Fibroblast of skin of back (primary cell): ENCODE data around the gene LINGO3.
"Not testable (repeated sequence)": the region's sequence is repeated elsewhere in the genome, so short reads cannot be mapped to it uniquely, and the experiment has no call there.

Source experiments
- DNase-seq: peaks from one replicate; pipeline ENCODE4 v3.0.0-alpha.2; 2013

LINGO3 gene

DNA sequence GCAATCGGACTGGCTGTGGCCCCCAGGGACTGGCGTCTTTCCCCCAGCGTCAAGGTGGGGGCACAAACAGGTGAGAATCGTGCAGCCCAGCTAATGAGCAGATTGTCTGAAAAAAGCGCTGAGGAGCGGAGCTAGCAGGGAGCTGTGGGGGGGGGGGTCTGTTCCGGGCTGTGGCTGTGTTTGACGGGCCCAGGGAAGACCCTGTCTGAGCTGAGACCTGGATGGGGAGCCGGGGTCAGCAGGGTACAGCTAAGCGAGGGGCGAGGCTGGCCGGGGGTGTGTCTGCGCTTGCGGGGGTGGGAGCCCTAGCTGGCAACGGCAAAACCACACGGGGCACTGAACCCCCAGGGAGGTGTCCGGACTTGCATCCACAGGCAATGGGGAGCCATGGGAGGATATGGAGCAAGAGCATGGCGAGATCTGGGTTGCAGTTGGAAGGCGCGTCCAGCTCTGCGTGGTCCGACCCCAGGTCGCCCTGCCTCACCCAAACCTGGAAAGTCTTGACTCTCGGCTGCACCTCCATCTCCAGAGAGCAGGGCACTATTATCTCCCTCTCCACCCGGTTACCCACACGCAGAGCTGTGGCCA lies 4.6 kb downstream of the LINGO3 start:
- no peak for DNase-seq

DNA sequence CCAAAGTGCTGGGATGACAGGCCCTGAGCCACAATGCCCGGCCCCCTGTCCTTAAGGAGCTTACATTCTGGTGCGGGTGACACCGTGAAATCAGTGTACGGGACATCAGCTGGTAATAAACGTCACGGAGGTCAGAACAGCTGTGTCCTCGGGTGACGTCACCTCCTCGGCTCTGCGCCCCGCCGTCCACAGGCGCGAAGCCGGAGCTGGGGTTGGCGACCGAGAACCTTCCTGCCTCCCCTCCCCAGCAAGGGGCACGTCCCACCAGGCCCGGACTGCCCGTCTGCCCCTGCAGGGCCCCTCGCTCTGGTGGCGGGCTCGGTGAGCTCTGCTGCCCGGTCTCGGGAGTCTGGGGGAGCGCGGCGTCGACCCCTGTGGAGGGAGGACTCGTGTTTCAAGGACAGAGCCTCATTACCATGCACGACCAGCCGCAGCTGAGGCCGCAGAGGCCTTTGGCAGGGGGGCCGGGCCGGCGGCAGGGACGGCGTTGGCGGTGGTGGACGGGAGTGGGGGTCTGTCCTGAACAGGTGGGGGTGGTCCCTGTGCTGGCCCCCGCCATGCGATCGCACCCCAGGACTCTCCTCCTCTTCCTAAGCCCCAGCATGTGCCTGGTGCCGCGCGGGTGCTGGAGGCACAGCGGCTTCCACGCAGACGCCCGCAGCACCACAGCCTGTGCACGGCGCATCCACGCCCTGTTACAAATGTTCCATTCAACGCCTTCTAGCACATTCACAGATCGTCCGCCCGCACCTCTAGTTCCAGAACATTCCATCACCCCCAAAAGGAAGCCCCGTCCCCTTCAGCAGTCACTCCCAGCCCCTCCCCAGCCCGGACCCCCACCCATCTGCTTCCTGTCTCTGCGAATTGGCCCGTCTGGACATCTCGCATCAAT lies 5.4 kb downstream of the LINGO3 start:
- DNase-seq, result peak; percentile 28

DNA sequence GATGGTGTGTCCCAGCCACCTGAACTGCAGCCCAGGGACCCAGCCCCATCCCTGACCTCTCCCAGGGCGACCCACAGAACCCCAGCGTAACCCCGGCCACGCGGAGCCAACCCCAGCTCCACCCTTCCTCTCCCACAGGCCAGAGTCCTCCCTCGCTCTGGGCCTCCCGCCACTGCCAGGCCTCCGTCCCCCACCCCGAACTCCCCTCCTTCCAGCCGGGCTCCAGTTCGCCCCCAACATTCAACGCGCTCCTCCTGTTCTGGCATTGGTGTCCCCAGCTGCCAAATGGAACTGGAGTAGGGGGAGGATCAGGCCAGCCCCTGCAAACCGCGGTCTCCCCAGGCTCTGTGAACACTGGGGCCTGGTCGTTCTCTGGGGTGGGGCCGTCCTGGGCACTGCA lies 7.4 kb downstream of the LINGO3 start:
- DNase-seq, result no peak

DNA sequence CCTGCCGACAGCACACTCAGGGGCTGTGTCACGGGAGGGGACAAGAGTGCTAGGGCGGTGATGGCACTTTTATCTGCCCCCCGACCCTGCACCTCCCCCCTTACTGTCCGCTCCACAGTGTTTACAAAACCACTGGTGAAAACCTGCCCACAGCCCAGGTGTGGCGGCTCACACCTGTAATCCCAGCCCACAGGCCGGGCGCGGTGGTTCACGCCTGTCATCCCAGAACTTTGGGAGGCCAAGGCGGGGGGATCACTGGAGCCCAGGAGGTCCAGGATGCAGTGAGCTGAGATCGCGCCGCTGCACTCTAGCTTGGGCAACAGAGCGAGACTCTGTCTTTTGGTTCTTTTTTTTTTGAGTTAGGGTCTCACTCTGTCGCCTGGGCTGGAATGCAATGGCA lies 11.8 kb downstream of the LINGO3 start:
- DNase-seq, result no peak

DNA sequence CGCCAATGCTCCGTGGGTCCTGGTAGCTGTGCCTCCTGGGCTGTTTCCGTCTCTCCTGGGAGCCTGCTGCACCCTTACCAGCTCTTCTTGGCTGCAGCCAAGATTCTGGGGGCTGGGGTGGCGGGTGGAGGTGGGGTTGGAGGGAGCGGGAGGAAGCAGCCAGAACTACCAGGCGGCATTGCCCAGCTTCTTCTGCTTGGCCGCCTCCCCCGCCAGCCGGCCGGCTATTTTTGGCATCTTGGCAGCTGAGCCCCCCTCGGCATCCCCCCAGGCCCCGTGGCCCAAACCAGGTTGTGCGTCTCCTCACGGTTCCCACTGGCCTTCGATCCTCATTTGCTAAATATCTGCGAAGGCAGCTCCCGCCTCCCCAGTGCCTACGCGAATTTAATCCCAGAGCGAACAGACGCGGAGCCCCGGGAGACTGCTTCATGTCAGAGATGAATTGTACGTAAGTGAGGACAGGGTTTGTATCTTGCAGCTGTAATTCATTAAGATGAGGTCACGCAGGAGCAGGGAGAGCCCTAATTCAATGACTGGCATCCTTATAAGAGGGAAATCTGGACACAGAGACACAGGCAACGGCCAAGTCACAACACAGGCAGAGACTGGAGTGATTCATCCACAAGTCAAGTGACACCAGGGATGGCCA lies 13.1 kb downstream of the LINGO3 start:
- DNase-seq, result peak; percentile 78

DNA sequence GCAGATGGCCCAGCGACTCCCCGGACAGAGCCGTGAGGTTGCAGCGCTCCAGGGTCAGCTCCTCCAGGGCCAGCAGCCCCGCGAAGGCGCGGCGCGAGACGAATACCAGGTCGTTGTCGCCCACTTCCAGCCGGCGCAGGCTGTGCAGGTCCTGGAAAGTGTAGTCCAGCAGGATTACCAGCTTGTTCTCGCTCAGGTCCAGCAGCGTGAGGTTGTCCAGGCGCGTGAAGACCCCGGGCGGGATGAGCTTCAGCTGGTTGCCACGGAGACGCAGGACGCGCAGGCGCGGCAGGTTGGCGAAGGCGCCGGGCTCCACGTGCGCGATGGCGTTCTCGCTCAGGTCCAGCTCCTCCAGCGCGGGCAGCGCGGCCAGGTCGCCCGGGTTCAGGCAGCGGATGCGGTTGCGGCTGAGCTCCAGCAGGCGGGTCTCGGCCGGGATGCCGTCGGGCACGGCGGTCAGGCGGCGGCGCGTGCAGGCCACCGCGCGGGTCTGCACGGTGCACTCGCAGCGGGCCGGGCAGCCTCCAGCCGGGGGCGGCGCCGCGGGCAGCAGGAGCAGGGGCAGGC lies 16.7 kb downstream of the LINGO3 start:
- no peak for DNase-seq

DNA sequence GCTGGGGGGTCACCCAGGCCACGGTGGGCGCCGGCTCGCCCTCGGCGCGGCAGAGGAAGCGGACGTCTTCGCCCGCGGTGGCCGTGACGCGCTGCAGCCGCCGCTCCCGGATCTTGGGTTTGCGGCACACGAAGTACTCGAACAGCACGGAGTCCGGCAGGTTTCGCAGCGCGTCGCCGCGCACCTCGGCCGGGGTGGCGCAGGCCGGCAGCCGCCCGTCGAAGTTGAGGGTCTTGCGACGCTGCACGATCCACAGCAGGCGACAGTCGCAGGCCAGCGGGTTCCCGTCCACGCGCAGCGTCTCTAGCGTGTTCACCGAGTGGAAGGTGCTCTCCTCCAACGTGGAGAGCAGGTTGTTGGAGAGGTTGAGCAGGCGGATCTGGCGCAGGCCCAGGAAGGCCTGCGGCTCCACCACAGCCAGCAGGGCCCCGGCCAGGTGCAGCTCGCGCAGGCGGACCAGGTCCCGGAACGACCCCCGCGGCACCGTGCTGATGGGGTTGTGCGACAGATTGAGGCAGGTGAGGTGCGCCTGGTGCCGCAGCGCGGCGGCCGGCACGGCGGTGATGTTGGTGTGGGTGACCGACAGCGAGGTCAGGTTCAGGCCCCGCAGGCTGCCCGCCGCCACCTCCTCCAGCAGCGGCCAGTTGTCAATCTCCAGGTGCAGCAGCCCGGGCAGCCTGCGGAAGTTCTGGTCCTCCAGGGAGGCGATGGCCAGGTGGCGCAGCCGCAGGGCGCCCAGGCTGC lies 17.3 kb downstream of the LINGO3 start:
- DNase-seq, result no peak

DNA sequence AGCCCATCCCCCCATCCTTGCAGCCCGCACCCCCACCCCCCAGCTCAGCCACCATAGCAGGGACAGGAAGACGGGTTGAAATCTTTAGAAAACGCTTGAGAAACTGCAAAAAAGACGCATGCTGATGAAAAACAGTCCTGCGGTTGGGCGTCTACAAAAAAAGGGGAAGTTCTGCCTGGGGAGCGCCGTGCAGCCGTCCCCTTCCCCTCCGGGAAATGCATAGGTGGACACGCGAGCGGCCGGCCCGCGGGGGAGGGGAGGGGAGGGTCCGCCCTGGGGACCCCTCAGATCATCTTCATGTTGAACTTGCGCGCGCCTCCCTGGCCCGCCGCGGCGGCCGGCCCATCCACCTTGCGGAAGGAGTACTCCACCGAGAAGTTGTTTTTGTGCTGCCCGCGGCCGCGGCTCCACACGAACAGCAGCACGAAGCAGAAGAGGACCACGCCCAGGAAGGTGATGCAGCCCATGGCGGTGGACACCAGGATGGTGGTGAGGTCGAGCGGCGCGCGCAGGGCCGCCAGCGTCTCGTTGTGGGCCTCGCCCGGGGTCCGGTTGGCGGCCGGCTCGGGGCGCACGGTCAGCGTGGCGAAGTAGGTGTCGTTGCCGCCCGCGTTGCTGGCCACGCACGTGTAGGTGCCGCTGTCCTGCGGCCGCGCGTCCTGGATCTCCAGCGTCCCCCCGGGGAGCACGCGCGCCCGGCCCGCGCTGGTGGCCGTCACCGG lies 18.1 kb downstream of the LINGO3 start:
- no peak for DNase-seq

DNA sequence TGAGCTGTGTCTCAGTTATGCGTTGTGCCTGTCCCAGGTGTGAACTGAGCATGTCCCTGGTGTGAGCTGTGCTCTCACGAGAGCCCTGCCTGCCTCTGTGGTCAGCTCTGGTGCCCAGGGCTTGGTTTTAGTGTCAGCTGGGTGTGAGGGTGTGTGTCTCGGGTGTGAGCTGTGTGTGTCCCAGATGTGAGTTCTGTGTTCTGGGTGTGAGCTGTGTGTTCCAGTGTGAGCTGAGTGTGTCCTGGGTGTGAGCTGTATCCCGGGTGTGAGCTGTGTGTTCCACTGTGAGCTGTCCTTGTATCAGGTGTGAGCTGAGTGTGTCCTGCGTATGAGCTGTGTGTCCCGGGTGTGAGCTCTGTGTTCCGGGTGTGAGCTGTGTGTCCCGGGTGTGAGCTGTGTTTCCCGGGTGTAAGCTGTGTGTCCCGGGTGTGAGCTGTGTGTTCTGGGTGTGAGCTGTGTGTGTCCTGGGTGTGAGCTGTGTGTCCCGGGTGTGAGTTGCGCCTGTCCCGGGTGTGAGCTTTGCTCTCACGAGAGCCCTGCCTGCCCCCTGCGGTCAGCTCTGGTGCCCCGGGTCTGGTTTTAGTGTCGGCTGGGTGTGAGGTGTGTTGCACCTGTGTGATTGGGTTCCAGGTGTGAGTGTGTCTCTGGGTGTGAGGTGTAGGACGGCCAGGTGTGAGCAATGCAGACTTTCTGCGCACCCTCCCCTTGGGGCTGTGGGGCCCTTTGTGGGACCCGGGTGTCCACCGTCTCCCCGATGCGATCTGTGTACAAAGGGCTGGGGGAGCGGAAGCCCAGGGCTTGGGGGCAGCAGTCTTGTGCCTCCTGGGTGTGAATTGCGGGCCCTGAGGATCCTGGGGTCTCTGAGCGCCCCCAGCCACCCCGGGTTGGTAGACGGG lies 18.9 kb downstream of the LINGO3 start:
- no peak for DNase-seq

DNA sequence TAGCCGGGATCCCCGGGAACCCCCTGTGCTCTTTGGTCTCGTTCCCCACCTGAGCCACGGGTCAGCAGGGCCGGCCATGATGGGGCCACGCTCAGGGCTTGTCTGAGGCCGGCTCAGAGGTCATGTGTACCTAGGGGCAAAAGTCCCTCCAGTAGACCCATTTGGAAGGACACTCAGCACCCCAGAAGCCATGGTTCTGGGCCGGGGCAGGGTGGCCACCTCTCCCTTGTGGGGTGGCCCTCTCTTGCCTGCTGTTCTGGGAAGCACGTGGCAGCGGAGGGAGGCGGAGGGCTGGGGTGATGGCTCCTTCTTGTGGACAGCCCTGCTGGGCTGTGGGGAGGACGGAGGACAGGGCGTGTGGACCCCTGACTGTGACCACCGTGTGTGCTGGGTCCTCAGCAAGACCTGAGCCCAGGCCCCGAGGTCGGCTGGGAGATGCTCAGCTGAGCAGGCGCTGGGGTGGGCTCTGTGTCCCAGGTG lies 19.6 kb downstream of the LINGO3 start:
- DNase-seq, result no peak

DNA sequence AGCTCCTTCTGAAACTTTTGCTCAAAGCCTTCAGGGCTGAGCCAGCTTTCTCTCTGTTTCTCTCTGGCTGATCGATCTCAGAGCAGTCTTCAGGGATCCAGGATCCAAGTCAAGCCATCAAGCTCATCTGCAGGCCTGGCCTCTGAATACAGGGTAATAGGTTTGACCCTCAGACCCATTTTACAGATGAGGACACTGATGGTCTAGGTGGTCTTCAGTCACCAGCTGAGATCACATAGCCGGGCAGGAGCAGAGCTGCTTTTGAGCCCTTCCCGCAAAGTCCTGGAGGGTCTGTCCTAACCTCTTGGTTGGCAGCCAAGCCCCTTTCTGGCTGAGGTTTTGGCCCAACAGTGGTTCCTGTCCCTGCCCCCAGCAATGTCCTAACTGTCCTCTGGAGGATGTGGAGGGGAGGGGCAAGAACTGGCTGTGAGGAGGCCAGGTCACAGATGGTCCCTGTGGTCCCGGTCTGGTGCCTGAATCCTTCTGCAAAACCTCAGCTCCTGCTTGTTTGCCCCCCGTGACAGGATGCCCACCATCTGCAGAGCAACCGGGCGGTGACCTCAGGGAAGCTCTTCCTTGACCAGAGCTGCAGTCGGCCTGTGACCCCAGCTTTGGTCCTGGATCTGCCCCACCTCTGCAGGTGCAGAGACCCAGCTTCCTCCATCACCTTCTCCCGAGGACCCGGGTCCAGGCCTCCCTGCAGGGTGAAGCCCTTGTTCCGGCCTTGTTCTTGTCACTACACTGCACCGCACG lies 20.2 kb downstream of the LINGO3 start:
- DNase-seq, result no peak

DNA sequence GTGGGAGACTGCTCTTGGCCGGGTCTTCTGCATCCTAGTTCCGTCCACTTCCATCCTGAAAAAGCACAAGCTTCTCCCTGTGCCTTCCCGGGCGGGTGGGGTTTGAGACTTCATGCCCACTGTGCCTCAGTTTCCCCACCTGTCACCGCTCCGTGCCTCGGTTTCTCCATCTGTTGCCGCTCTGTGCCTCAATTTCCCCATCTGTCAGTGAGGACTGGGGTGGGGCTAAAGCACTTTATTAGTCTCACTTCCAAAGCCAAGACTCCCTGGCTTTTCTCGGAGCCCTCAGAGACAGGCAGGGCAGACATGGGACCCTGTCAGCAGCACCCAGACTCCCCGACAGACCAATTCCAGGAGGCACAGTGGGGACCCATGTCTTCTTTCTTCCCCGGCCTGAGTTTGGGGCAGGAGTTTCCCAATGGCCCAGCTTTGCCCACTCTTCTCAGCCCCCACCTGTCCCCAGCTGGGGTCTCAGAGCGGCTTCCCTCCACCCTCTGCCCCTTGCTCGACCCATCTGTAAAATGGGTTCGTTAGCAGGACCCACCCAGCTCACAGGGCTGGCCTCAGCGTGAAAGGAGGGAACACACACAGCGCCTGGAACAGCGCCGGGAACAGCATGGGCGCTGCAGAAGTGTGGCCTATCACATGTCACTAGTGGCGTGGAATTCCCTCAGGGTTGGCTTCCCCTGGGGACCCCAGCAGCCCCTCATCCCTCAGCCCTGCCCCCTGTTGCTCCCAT lies 21.4 kb downstream of the LINGO3 start:
- no peak for DNase-seq

DNA sequence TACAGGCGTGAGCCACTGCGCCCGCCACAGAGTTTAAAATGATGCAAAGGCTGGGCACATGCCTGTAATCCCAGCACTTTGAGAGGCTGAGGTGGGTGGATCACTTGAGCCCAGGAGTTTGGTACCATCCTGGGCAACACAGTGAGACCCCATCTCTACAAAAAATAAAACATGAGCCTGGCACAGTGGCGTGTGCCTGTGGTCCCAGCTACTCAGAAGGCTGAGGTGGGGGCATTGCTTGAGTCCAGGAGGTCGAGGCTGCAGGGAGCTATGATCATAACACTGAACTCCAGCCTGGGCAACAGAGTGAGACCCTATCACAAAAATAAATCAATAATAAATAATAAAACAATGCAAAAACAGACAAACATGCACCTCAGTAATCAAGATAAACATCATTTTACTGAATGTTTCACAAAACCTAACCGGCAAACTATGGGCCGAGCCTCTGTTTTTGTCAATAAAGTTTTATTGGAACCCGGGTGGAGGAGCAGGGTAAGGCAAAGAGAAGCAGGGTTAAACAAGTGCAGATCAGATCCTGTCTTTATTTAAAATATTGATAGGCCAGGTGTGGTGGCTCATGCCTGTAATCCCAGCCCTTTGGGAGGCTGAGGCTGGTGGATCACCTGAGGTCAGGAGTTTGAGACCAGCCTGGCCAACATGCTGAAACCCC lies 24.0 kb downstream of the LINGO3 start:
- no peak for DNase-seq

DNA sequence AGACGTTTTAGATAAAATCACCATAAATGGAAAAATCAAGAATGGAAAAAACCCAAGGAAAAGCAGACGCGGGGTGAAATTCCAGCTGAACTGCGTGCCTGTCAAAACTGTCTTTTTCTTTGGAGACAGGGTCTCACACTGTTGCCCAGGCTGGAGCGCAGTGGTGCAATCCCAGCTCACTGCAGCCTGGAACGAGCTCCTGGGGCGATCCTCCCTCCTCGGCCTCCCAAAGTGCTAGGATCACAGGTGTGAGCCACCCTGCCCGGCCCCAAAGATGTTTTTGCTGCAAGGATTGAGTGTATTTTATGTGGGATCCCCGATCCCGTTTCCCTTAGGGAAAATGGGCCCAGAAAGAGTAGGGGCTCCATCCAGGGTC lies 25.1 kb downstream of the LINGO3 start:
- DNase-seq, result no peak

DNA sequence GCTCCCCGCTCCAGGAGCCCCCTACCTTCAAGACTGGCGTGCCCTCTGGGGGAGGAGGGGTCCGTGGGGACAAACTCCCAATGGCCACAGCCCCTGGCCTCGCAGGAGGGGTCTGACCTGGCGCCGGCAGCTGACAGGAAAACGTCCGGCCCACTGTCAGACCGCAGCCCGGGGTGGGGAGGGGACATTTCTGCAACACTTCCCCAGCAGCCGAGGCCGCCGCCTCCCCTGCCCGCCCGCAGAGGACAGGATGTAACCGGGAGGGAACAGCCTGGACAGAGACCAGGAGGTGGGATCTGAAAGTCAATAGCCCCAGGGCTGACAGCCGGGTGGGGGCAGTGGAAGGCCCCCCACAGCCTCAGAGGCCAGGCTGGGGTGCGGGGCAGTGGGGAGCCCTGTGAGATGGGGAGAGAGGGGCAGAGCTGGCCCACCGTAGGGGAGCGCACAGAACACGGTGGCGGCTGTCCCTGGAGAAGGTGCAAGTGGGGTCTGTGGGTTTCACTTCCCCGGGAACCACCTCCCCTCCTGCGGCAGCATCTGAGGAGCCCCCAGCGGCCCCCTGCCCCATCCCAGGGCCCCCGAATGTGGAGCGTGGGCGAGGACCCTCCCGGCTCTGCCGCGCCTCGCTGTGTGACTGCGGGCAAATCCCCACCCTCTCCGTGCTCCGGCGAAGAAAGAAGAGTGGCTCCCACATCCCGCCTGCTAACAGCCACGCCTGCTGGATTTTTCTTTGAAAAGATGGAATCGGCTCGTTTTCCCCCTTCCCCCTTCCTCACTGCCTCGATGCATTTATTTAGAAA lies 25.7 kb downstream of the LINGO3 start, which contains the start of gene PEAK3:
TSS of gene PEAK3 (minus strand) at position 114 of the 800 bp plus-strand sequence. CDS start 1,244 bp downstream, outside the sequence.
- DNase-seq, result peak; percentile 67

DNA sequence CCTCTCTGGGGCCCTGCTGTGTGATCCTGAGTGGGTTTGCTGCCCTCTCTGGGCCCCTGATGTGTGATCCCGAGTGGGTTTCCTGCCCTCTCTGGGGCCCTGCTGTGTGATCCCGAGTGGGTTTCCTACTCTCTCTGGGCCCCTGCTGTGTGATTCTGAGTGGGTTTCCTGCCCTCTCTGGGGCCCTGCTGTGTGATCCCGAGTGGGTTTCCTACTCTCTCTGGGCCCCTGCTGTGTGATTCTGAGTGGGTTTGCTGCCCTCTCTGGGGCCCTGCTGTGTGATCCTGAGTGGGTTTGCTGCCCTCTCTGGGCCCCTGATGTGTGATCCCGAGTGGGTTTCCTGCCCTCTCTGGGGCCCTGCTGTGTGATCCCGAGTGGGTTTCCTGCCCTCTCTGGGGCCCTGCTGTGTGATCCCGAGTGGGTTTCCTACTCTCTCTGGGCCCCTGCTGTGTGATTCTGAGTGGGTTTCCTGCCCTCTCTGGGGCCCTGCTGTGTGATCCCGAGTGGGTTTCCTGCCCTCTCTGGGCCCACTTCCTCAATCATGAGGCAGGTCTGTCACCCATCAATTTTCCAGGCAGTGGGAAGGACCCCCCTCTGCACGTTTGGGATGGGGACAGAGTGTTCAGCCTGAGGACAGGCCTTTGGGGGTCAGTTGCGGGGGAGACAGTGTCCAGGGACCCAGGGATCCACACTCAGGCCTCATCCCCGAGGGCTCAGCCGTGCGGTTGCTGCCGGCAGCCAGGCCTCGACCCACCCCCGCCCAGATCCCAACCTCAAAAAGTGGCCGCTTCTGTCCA lies 26.5 kb downstream of the LINGO3 start:
- DNase-seq, result not testable (repeated sequence)
